ENCODE measurements around the gene PPME1.

Gene PPME1

GRCh38 chr11:74196781-74197486 lies 25.8 kb downstream of the PPME1 start:
- DNase-seq (ENCODE audit: low read depth) = no peak

GRCh38 chr11:74203966-74204365 lies 32.9 kb downstream of the PPME1 start:
- no peak for TF ChIP-seq CTCF (IDR thresholded peaks at IDR 0.05; ENCODE audit: low read length, missing control alignments)

More at GRCh38 chr11:74196781-74197486, 25.8 kb downstream of the PPME1 start:
- no peak overlapping the region for H3K4me3 ChIP-seq (replicated peaks; ENCODE audit: low read depth, low read length)
- no peak for TF ChIP-seq CTCF (IDR thresholded peaks at IDR 0.05; ENCODE audit: low read length, missing control alignments)

GRCh38 chr11:74204701-74205100 lies 33.6 kb downstream of the PPME1 start:
- no peak for DNase-seq (ENCODE audit: low read depth)
- H3K4me3 ChIP-seq (replicated peaks; ENCODE audit: low read depth, low read length) = no peak overlapping the region
- no peak for TF ChIP-seq CTCF (IDR thresholded peaks at IDR 0.05; ENCODE audit: low read length, missing control alignments)

More at GRCh38 chr11:74203966-74204365, 32.9 kb downstream of the PPME1 start:
- no peak overlapping the region for H3K4me3 ChIP-seq (replicated peaks; ENCODE audit: low read depth, low read length)
- DNase-seq (ENCODE audit: low read depth) = no peak

- no peak for TF ChIP-seq CTCF (IDR thresholded peaks at IDR 0.05; ENCODE audit: low read length, missing control alignments)
- H3K4me3 ChIP-seq (replicated peaks; ENCODE audit: low read depth, low read length) = no peak overlapping the region
- no peak for DNase-seq (ENCODE audit: low read depth)
These were observed 34.1 kb downstream of the PPME1 start for GRCh38 chr11:74205181-74205580.

GRCh38 chr11:74206746-74207145 lies 35.7 kb downstream of the PPME1 start:
- DNase-seq (ENCODE audit: low read depth) = no peak
- H3K4me3 ChIP-seq (replicated peaks; ENCODE audit: low read depth, low read length) = no peak overlapping the region
- TF ChIP-seq CTCF (IDR thresholded peaks at IDR 0.05; ENCODE audit: low read length, missing control alignments) = no peak

GRCh38 chr11:74208507-74208906 lies 37.4 kb downstream of the PPME1 start:
- no peak overlapping the region for H3K4me3 ChIP-seq (replicated peaks; ENCODE audit: low read depth, low read length)
- no peak for TF ChIP-seq CTCF (IDR thresholded peaks at IDR 0.05; ENCODE audit: low read length, missing control alignments)
- DNase-seq (ENCODE audit: low read depth) = no peak

- DNase-seq (ENCODE audit: low read depth) = no peak
- TF ChIP-seq CTCF (IDR thresholded peaks at IDR 0.05; ENCODE audit: low read length, missing control alignments) = no peak
- H3K4me3 ChIP-seq (replicated peaks; ENCODE audit: low read depth, low read length) = no peak overlapping the region
These were observed 41.4 kb downstream of the PPME1 start for GRCh38 chr11:74212533-74212932.
